Measurements from ENCODE around the gene FAM135A.

DNA sequence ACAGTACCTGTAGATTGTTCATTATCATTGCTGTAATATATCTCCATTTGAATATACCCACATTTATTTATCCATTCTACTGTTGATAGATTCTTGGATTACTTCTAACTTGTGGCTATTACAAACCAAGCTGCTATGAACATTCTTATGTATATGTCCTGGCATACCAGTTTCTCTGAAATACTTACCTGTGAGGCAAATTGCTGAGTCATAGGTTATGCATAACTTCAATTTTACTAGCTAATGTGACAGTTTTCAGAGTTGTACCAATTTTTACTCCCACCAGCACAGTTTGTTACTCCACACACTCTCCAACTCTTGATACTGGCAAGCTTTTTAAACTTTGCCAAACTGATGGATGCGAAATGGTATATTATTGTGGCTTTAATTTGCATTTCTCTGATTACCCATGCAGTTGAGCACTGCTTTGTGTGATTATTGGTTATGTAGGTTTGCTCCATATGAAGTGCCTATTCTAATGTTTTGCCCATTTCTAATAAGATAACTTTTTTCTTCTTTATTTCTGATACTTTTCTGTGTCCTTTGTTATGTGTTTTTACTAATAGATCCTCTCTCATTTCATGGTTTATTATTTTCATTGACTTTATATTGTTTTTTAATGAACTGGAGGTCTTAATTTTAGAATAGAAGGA is 90.6 kb downstream of the FAM135A start:
- TF ChIP-seq CTCF (IDR thresholded peaks at IDR 0.05; ENCODE audit: low read depth, low read length, missing input control) (no peak), TAF1 (conservative IDR thresholded peaks at IDR 0.05) (no peak), RAD21 (IDR thresholded peaks at IDR 0.05) (no peak), JUND (IDR thresholded peaks at IDR 0.05) (no peak), ATF3 (IDR thresholded peaks at IDR 0.05) (no peak), YY1 (IDR thresholded peaks at IDR 0.05) (no peak), FOXA2 (IDR thresholded peaks at IDR 0.05) (no peak)
- TF ChIP-seq, protein P1, sequence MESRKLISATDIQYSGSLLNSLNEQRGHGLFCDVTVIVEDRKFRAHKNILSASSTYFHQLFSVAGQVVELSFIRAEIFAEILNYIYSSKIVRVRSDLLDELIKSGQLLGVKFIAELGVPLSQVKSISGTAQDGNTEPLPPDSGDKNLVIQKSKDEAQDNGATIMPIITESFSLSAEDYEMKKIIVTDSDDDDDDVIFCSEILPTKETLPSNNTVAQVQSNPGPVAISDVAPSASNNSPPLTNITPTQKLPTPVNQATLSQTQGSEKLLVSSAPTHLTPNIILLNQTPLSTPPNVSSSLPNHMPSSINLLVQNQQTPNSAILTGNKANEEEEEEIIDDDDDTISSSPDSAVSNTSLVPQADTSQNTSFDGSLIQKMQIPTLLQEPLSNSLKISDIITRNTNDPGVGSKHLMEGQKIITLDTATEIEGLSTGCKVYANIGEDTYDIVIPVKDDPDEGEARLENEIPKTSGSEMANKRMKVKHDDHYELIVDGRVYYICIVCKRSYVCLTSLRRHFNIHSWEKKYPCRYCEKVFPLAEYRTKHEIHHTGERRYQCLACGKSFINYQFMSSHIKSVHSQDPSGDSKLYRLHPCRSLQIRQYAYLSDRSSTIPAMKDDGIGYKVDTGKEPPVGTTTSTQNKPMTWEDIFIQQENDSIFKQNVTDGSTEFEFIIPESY (IDR thresholded peaks at IDR 0.05) = no peak
- TF ChIP-seq, protein P2, sequence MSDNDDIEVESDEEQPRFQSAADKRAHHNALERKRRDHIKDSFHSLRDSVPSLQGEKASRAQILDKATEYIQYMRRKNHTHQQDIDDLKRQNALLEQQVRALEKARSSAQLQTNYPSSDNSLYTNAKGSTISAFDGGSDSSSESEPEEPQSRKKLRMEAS (IDR thresholded peaks at IDR 0.05) = no peak
- TF ChIP-seq, protein P3, sequence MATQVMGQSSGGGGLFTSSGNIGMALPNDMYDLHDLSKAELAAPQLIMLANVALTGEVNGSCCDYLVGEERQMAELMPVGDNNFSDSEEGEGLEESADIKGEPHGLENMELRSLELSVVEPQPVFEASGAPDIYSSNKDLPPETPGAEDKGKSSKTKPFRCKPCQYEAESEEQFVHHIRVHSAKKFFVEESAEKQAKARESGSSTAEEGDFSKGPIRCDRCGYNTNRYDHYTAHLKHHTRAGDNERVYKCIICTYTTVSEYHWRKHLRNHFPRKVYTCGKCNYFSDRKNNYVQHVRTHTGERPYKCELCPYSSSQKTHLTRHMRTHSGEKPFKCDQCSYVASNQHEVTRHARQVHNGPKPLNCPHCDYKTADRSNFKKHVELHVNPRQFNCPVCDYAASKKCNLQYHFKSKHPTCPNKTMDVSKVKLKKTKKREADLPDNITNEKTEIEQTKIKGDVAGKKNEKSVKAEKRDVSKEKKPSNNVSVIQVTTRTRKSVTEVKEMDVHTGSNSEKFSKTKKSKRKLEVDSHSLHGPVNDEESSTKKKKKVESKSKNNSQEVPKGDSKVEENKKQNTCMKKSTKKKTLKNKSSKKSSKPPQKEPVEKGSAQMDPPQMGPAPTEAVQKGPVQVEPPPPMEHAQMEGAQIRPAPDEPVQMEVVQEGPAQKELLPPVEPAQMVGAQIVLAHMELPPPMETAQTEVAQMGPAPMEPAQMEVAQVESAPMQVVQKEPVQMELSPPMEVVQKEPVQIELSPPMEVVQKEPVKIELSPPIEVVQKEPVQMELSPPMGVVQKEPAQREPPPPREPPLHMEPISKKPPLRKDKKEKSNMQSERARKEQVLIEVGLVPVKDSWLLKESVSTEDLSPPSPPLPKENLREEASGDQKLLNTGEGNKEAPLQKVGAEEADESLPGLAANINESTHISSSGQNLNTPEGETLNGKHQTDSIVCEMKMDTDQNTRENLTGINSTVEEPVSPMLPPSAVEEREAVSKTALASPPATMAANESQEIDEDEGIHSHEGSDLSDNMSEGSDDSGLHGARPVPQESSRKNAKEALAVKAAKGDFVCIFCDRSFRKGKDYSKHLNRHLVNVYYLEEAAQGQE (IDR thresholded peaks at IDR 0.05) = no peak

Data from liver (tissue), 3 donors.